Suprapubic skin (tissue), 4 donors: ENCODE data around the gene CEP112.

Experiments
- EP300 ChIP-seq: sonication (generic); formaldehyde crosslinking; IDR thresholded peaks from one replicate; pipeline ENCODE4 v1.6.1; 2017; ENCODE audit warnings: antibody characterized with exemption
- POLR2A ChIP-seq, 2 donors: fragments of 450-650 bp; IDR thresholded peaks; one replicate each; pipeline ENCODE4 v1.6.1; 2017; ENCODE audit warnings: antibody characterized with exemption in 2 of 2, mild to moderate bottlenecking in 2 of 2, moderate library complexity in 2 of 2
- POLR2AphosphoS5 ChIP-seq, 3 donors: sonication (generic); formaldehyde crosslinking; IDR thresholded peaks; one replicate each; pipeline ENCODE4 v1.6.1; 2017; ENCODE audit warnings: antibody characterized with exemption in 3 of 3
- TF ChIP-seq, protein P1 (sequence below), 2 donors: fragments of 200-600 bp in 1 of 2; fragments of 450-650 bp in 1 of 2; sonication (generic) in 1 of 2; IDR thresholded peaks; one replicate each; pipeline ENCODE4 v1.5.1; 2016 to 2019; ENCODE audit warnings: antibody characterized with exemption in 2 of 2, mild to moderate bottlenecking in 1 of 2, moderate library complexity in 1 of 2

DNA sequence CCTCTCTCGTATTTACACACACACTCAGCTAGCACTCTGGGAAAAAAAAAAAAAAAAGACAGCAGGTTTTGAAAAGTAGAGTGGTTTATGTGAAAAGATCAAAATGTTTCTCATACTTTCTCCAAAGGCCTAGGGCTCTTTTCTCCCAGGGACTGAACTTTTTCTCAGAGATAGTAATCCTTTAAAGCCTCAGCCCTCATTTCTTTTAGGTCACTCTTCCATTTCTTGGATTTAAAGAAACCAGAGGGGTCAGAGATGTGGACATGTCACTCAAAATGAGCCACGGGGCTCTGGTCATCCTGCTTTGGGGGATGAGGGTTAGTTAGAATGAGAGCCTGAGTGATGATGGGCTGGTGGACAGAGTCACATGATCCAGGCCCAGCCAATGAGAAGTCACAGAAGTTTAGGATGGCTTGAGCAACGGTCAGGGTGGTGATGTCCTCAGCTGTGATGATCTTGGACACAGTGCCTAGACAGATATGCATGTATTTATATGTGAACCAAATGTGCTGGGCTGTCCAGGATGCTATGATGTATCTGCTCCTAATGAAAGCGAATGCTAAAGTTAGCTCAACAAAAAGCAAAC, 596.8 kb downstream of the CEP112 start:
- TF ChIP-seq, protein P1, sequence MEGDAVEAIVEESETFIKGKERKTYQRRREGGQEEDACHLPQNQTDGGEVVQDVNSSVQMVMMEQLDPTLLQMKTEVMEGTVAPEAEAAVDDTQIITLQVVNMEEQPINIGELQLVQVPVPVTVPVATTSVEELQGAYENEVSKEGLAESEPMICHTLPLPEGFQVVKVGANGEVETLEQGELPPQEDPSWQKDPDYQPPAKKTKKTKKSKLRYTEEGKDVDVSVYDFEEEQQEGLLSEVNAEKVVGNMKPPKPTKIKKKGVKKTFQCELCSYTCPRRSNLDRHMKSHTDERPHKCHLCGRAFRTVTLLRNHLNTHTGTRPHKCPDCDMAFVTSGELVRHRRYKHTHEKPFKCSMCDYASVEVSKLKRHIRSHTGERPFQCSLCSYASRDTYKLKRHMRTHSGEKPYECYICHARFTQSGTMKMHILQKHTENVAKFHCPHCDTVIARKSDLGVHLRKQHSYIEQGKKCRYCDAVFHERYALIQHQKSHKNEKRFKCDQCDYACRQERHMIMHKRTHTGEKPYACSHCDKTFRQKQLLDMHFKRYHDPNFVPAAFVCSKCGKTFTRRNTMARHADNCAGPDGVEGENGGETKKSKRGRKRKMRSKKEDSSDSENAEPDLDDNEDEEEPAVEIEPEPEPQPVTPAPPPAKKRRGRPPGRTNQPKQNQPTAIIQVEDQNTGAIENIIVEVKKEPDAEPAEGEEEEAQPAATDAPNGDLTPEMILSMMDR (IDR thresholded peaks at IDR 0.05): no peak
- TF ChIP-seq POLR2AphosphoS5 (IDR thresholded peaks at IDR 0.05): no peak
- no peak for TF ChIP-seq POLR2A (IDR thresholded peaks at IDR 0.05)
- TF ChIP-seq EP300: no peak
